Activated CD4-positive, alpha-beta T cell treated with anti-CD3 and anti-CD28 coated beads, Interleukin-10, Interleukin-2, amounts not matched to agents 100 ng/mL and 50 ng/mL, durations not matched to agents 16 hours and 8 hours (primary cell): Measurements from ENCODE around the gene S100A6.
"Not testable (repeated sequence)": the region's sequence is repeated elsewhere in the genome, so short reads cannot be mapped to it uniquely, and the experiment has no call there.

Experiments used
- DNase-seq: peaks from one replicate; pipeline ENCODE4 v3.0.0-alpha.2; 2020

S100A6 gene

DNA sequence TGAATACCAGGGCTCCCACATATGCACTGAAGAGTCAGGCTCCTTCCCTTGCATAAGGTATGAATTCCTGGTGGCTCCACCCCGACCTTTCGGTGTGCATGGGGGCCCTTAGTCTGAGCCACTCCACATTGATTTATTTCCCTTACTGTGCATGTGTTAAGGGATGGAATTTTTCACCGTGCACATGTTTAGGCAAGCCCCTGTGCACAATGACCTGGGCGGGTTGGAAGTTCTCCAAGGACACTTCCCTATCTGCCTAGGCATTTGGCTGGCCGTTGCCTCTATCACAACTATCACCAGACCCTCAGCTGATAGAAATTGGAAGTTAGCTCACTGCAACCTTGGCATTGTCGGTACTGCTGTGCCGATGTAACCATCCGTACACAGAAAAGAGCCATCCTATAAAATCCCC, 9.7 kb downstream of the S100A6 start:
- no peak for DNase-seq

- no peak for DNase-seq
Observed at GRCh38 chr1:153525088-153525728, 10.6 kb downstream of the S100A6 start.

- not testable (repeated sequence) for DNase-seq
Observed at GRCh38 chr1:153522353-153523048, 13.3 kb downstream of the S100A6 start.

GRCh38 chr1:153521808-153522207, 14.0 kb downstream of the S100A6 start:
- DNase-seq: not testable (repeated sequence)

- no peak for DNase-seq
Observed at GRCh38 chr1:153520818-153521476, 14.8 kb downstream of the S100A6 start.

DNA sequence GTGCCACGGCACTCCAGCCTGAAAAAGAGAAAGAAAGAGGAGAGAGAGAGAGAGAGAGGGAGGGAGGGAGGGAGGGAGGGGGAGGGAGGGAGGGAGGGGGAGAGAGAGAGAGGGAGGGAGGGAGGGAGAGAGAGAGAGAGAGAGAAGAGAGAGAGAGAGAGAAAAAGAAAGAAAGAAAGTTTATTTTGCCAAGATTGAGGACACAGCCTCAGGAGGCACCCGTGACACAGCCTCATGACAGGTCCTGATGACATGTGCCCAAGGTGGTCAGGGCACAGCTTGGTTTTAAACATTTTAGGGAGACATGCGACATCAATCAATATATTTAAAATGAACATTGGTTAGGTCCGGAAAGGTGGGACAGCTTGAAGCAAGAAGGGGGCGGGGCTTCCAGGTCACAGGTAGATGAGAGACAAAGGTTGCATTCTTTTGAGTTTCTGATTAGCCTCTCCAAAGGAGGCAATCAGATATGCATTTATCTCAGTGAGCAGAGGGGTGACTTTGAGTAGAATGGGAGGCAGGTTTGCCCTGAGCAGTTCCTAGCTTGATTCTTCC, 15.6 kb downstream of the S100A6 start:
- DNase-seq: not testable (repeated sequence)

GRCh38 chr1:153519242-153519641, 16.5 kb downstream of the S100A6 start:
- no peak for DNase-seq

DNA sequence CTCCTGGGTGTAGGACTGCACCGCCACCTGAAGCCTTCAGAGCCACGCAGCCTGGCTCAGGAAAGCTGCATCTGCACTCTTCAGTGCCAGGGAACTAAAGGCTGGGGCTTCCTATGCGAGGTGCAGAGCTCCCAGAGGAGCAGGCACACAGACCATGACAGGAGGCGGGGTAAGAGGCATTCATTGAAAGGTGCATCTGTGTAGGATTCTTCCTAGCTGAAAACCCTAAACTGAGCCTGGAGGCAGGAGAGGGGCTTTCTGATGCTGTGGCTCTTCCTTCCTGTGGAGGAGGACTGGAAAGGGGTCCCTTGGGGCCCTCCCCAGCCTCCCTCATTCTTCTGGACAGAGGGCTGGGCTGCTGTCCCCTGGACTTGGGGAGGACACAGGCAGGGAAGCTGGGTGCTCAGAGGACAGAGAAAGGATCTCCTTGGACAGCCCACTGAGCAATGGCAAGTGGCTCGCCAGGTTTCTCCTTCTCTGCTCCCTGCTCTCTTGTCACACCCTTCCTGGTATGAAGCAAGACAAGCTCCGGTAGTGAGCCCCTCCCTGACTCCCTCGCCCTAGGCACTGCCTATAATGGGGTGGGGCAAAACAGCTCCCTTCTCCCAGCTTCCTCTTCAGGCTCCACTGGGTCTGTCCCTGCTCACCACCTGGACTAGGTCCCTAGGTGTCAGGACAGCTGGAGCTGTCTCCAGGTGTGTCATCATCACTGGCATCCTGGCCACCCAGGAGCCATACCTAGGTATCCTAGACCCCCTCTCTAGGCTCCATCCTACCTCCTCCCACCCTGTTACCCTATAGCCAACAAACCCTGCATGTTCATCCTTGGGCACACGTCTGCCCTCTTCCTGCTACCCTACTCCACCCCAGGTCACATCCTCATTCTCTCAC, 20.0 kb downstream of the S100A6 start:
- no peak for DNase-seq

DNA sequence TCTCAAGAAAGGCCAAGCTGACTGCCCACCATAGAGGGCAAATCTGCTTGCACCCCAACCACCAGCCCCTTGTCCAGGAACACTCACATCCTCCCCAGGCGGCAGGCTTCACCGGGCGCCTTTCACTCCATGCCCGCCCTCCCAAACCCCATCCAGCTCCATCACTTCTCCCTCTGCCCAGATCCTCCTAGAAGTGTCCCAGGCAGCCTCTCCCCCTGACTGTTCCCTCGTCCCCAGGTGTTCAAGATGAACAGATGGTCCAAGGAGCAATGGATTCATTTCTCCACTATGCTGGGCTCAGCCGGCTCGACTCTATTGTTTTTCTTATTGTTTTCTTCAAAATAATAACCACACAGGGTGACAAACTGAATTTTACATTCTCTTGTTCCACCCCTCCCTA, 22.1 kb downstream of the S100A6 start:
- DNase-seq: no peak

DNA sequence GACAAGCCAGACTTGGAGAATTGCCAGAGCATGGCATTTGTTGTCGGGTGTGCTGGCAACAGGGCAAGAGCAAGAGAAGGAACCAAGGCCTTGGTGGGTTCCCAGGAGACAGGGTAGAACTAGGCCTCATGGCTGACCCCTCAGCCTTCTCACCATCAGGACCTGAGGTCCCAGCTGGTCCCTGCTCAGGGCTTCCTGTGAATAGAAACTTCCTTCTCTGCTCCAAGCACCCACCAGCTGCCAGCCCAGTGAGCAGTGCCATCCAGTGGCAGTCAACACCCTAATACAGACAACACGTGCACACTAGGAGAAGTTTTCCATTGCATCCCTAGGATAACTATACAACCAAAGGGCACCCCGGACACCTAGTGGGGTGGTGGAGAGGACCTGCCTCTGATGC, 22.8 kb downstream of the S100A6 start:
- no peak for DNase-seq

DNA sequence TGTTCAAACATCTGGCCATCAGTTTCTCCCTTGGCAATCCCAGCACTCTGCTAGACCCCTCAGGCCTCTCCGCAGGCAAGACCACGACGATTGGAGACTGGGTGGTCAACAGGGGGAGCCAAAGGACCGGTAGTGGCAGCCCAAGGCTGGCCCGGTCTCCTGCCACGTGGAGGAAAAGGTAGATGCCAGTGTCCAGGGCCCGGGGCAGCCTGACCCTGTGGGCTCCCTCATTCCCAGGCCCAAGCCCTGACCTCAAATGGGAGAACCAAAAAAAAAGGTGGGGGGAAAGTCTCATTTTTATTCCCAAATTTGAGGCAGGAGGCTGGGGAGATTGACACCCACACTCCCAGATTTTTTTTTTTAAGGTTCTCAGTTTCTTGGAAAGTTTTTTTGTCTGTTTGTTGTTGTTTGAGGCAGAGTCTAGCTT, 24.8 kb downstream of the S100A6 start:
- DNase-seq: peak; percentile 91

GRCh38 chr1:153509729-153510354, 25.9 kb downstream of the S100A6 start:
- DNase-seq: peak; percentile 84

- DNase-seq: no peak
Observed at GRCh38 chr1:153509036-153509435, 26.8 kb downstream of the S100A6 start.

GRCh38 chr1:153507926-153508583, 27.7 kb downstream of the S100A6 start:
- no peak for DNase-seq

- no peak for DNase-seq
Observed at GRCh38 chr1:153506831-153507413, 28.9 kb downstream of the S100A6 start.

DNA sequence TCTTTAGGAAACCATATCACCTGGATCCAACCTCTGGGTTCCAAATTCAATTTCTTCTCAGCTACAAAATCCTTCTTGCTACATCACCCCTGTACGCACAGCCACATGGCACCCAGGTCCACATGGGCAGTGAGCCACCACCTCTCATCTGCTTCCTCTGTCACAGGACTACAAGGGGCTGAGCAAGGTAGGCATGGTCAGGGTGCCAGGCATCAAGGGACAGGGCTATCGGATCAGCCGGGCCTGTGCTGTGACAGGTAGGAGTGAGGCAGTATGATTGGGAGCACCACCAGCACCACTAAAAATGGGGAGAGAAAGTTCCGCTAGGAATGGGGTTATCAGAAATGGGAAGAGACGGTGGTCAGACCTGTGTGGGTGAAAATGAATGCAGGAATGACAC, 29.4 kb downstream of the S100A6 start:
- DNase-seq: no peak

DNA sequence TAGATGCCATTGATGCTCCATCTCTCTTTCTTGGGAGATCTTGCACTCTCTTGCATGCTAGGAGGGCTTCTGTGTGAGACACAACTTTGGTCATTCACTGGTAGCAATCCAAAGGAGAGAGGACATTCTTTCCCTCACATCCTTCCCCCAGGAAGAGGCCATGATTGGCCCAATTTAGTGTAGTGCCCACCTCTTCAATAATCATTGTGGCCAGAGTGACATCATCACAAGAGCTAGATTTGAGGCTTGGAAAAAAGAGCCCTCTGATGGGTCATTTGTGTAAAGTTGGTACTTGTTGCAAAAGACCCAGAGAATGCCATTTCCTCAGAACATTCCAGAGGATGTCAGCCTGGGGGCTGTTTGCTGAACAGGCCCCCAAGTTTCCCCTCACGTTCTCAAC, 30.2 kb downstream of the S100A6 start:
- DNase-seq: no peak

DNA sequence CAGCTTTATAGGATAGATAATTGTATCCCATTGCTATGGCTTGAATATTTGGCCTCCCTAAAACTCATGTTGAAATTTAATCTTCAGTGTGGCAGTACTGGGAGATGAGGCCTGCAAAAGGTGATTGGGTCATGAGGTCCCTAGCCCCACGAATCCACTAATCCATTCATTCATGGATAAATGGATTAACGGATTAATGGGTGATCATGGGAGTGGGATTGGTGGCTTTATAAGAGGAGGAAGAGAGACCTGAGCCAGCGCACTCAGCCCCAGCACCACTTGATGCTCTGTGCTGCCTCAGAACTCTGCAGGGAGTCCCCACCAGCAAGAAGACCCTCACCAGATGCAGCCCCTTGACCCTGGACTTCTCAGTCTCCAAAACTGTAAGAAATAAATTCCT, 32.0 kb downstream of the S100A6 start:
- DNase-seq: no peak

GRCh38 chr1:153498746-153499145, 37.0 kb downstream of the S100A6 start:
- no peak for DNase-seq

- DNase-seq: no peak
Observed at GRCh38 chr1:153495536-153495935, 40.3 kb downstream of the S100A6 start.

- peak; percentile 81 for DNase-seq
Observed at GRCh38 chr1:153494976-153495535, 40.7 kb downstream of the S100A6 start.
